ENCODE data around the gene TBC1D19.

DNA sequence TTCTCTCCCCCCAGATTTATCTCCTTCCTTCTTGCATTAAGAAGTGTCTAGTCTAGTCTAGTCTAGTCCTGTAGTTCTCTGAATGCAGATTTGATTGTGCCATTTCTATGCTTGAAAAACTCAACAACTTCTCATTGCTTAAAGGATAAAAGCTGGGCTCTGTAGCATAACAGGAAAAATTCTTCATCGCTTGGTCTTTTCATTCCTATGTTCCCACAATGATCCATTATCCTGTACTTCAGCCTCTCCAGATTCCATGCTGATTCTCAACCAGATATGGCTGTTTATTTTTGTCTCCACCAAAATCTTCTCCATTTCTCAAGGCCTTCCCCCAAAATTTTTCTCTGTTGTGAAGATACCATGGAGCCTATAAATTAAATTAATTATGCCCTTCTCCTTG is 173.9 kb downstream of the TBC1D19 start:
- TF ChIP-seq SIN3A (IDR thresholded peaks at IDR 0.05; ENCODE audit: borderline replicate concordance, insufficient read depth, low read depth, low read length) (no peak), TCF7L2 (IDR thresholded peaks at IDR 0.05; ENCODE audit: low read depth, low read length) (no peak)
- TF ChIP-seq, protein P1, sequence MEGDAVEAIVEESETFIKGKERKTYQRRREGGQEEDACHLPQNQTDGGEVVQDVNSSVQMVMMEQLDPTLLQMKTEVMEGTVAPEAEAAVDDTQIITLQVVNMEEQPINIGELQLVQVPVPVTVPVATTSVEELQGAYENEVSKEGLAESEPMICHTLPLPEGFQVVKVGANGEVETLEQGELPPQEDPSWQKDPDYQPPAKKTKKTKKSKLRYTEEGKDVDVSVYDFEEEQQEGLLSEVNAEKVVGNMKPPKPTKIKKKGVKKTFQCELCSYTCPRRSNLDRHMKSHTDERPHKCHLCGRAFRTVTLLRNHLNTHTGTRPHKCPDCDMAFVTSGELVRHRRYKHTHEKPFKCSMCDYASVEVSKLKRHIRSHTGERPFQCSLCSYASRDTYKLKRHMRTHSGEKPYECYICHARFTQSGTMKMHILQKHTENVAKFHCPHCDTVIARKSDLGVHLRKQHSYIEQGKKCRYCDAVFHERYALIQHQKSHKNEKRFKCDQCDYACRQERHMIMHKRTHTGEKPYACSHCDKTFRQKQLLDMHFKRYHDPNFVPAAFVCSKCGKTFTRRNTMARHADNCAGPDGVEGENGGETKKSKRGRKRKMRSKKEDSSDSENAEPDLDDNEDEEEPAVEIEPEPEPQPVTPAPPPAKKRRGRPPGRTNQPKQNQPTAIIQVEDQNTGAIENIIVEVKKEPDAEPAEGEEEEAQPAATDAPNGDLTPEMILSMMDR (IDR thresholded peaks at IDR 0.05) = no peak

Measured in Panc1 (cell line).